ENCODE measurements around the gene IL21.
"Not testable (repeated sequence)": the region's sequence is repeated elsewhere in the genome, so short reads cannot be mapped to it uniquely, and the experiment has no call there.

The IL21 gene

DNA sequence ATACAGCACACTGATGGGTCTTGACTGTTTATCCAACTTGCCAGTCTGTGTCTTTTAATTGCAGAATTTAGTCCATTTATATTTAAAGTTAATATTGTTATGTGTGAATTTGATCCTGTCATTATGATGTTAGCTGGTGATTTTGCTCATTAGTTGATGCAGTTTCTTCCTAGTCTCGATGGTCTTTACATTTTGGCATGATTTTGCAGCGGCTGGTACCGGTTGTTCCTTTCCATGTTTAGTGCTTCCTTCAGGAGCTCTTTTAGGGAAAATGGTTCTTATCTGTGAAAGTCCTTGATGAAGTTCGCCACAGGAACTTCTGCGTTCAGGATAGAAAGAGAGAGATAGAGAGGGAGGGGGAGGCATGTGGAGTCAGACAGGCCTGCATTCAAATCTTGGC, 35.7 kb upstream of the IL21 start:
- WGBS, 2 donors (ENCODE audit: extremely low coverage in 2 of 2, insufficient read length in 2 of 2, insufficient replicate concordance in 1 of 2): no CpG with 5 or more reads among the region's 5 CpGs
- H3K9me3 ChIP-seq (replicated peaks in 1 of 2; ENCODE audit: control insufficient read depth in 2 of 2, insufficient read depth in 1 of 2, low read depth in 1 of 2, low read length in 2 of 2); H2AFZ ChIP-seq (ENCODE audit: low read length); H2BK5ac ChIP-seq (ENCODE audit: low read length); H3K27ac ChIP-seq (replicated peaks; ENCODE audit: low read length); H2BK120ac ChIP-seq (ENCODE audit: low read depth, low read length); H3K4me3 ChIP-seq (ENCODE audit: low read length in 2 of 2); H3K14ac ChIP-seq (ENCODE audit: low read length); H3K4me2 ChIP-seq (ENCODE audit: insufficient read depth, low read length, poor library complexity, severe bottlenecking); H2AK5ac ChIP-seq (ENCODE audit: low read depth, low read length); H2BK12ac ChIP-seq (ENCODE audit: low read length); H3K79me1 ChIP-seq (ENCODE audit: low read depth, low read length); H3K27me3 ChIP-seq (ENCODE audit: control insufficient read depth in 3 of 3, insufficient read depth in 3 of 3, low read depth in 1 of 3, low read length in 3 of 3); H3K36me3 ChIP-seq (replicated peaks in 1 of 2; ENCODE audit: control insufficient read depth in 2 of 2, insufficient read depth in 2 of 2, low read length in 2 of 2); H4K91ac ChIP-seq (ENCODE audit: low read depth, low read length, poor library complexity); H3K23ac ChIP-seq (ENCODE audit: low read depth, low read length, poor library complexity); H2BK15ac ChIP-seq (ENCODE audit: low read length); H3K4me1 ChIP-seq (ENCODE audit: control insufficient read depth in 2 of 2, insufficient read depth in 1 of 2, low read depth in 1 of 2, low read length in 2 of 2); DNase-seq (ENCODE audit: low spot score); H3K18ac ChIP-seq (ENCODE audit: low read length); H3K9ac ChIP-seq (ENCODE audit: low read depth, low read length, poor library complexity); H3K4ac ChIP-seq (ENCODE audit: low read length); H4K8ac ChIP-seq (ENCODE audit: low read depth, low read length): not testable (repeated sequence)

DNA sequence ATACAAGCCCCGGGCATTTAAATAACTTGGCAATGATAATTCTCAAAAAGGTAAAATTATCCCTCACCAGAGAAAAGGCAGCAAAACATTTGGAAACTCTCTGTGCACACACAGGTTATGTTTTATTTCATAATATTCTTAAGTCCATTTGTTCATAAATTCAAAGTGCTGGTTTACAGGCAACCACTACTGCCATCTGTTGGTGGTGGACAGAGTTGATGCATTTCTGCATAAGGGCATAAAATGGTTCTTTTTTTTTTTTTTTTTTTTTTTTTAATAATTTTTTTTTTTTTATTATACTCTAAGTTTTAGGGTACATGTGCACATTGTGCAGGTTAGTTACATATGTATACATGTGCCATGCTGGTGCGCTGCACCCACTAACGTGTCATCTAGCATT, 31.5 kb upstream of the IL21 start:
- WGBS, 2 donors (ENCODE audit: extremely low coverage in 2 of 2, insufficient read length in 2 of 2, insufficient replicate concordance in 1 of 2): no CpG with 5 or more reads among the region's 3 CpGs
- Histone ChIP-seq H2AFZ (ENCODE audit: low read length) (no peak overlapping the region), H2BK15ac (ENCODE audit: low read length) (no peak overlapping the region), H3K9ac (ENCODE audit: low read depth, low read length, poor library complexity) (no peak overlapping the region), H3K36me3 (replicated peaks in 1 of 2; ENCODE audit: control insufficient read depth in 2 of 2, insufficient read depth in 2 of 2, low read length in 2 of 2) (no peaks in the 10 kb centered on the region), H3K4me2 (ENCODE audit: insufficient read depth, low read length, poor library complexity, severe bottlenecking) (no peak overlapping the region), H2BK120ac (ENCODE audit: low read depth, low read length) (no peak overlapping the region), H2BK5ac (ENCODE audit: low read length) (no peak overlapping the region), H3K79me1 (ENCODE audit: low read depth, low read length) (no peaks in the 10 kb centered on the region), H4K91ac (ENCODE audit: low read depth, low read length, poor library complexity) (no peak overlapping the region), H3K27ac (replicated peaks; ENCODE audit: low read length) (no peak overlapping the region), H3K4me3 (ENCODE audit: low read length in 2 of 2) (no peak overlapping the region), H3K14ac (ENCODE audit: low read length) (no peak overlapping the region), H2BK12ac (ENCODE audit: low read length) (no peak overlapping the region), H3K18ac (ENCODE audit: low read length) (no peak overlapping the region), H3K27me3 (ENCODE audit: control insufficient read depth in 3 of 3, insufficient read depth in 3 of 3, low read depth in 1 of 3, low read length in 3 of 3) (no peaks in the 10 kb centered on the region), H4K8ac (ENCODE audit: low read depth, low read length) (no peak overlapping the region), H3K4ac (ENCODE audit: low read length) (no peak overlapping the region), H3K4me1 (ENCODE audit: control insufficient read depth in 2 of 2, insufficient read depth in 1 of 2, low read depth in 1 of 2, low read length in 2 of 2) (no peaks in the 10 kb centered on the region), H2AK5ac (ENCODE audit: low read depth, low read length) (no peak overlapping the region), H3K23ac (ENCODE audit: low read depth, low read length, poor library complexity) (no peak overlapping the region), H3K9me3 (replicated peaks in 1 of 2; ENCODE audit: control insufficient read depth in 2 of 2, insufficient read depth in 1 of 2, low read depth in 1 of 2, low read length in 2 of 2) (no peaks in the 10 kb centered on the region)
- no peak for DNase-seq (ENCODE audit: low spot score)

DNA sequence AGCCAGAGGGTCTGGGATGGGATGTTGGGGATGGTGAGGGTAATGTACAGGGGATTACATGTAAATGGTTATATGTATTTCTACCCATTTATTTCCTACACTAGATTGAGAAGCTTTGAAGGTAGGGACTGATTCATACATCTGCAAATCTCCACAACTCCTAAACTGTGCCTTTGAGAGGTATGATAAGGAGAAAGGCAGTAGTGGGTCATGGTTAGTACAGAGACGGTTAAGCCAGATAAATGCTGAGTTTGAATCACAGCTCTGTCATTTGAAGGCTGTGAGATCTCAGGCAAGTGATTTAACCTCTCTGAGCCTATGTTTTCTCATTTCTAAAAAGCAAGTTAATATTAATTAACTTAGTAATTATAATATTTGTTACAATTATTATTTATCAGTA, 29.3 kb upstream of the IL21 start:
- Histone ChIP-seq H2BK120ac (ENCODE audit: low read depth, low read length) (no peak overlapping the region), H3K27ac (replicated peaks; ENCODE audit: low read length) (no peak overlapping the region), H3K14ac (ENCODE audit: low read length) (no peak overlapping the region), H3K4me1 (ENCODE audit: control insufficient read depth in 2 of 2, insufficient read depth in 1 of 2, low read depth in 1 of 2, low read length in 2 of 2) (no peaks in the 10 kb centered on the region), H3K4ac (ENCODE audit: low read length) (no peak overlapping the region), H3K18ac (ENCODE audit: low read length) (no peak overlapping the region), H2AFZ (ENCODE audit: low read length) (no peak overlapping the region), H2BK5ac (ENCODE audit: low read length) (no peak overlapping the region), H4K91ac (ENCODE audit: low read depth, low read length, poor library complexity) (no peak overlapping the region), H3K79me1 (ENCODE audit: low read depth, low read length) (no peaks in the 10 kb centered on the region), H3K9me3 (replicated peaks in 1 of 2; ENCODE audit: control insufficient read depth in 2 of 2, insufficient read depth in 1 of 2, low read depth in 1 of 2, low read length in 2 of 2) (no peaks in the 10 kb centered on the region), H3K23ac (ENCODE audit: low read depth, low read length, poor library complexity) (no peak overlapping the region), H3K36me3 (replicated peaks in 1 of 2; ENCODE audit: control insufficient read depth in 2 of 2, insufficient read depth in 2 of 2, low read length in 2 of 2) (no peaks in the 10 kb centered on the region), H2BK12ac (ENCODE audit: low read length) (no peak overlapping the region), H2AK5ac (ENCODE audit: low read depth, low read length) (no peak overlapping the region), H3K4me3 (ENCODE audit: low read length in 2 of 2) (no peak overlapping the region), H2BK15ac (ENCODE audit: low read length) (no peak overlapping the region), H3K4me2 (ENCODE audit: insufficient read depth, low read length, poor library complexity, severe bottlenecking) (no peak overlapping the region), H3K9ac (ENCODE audit: low read depth, low read length, poor library complexity) (no peak overlapping the region), H4K8ac (ENCODE audit: low read depth, low read length) (no peak overlapping the region), H3K27me3 (ENCODE audit: control insufficient read depth in 3 of 3, insufficient read depth in 3 of 3, low read depth in 1 of 3, low read length in 3 of 3) (no peaks in the 10 kb centered on the region)
- no peak for DNase-seq (ENCODE audit: low spot score)
- no CpG with 5 or more reads among the region's 1 CpG for WGBS, 2 donors (ENCODE audit: extremely low coverage in 2 of 2, insufficient read length in 2 of 2, insufficient replicate concordance in 1 of 2)

DNA sequence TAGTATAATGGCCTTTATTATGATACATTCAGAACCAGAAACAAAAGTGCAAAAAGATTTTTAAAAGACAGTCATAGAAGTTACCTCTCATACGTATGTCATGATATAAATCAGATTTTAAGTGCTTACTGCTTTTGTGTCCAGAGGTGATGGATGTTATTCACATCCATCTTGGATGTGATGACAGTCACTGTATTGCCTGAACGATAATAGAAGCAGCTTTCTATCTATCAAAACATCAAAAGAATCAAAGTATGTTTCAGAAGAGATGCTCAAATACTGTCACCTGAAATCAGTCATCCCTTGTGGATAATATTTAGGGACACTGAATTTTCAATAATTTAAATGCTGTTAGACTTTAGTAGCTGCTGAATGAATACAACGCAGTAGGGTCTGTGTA, 26.8 kb upstream of the IL21 start:
- Histone ChIP-seq H3K4me3 (ENCODE audit: low read length in 2 of 2) (no peak overlapping the region), H3K23ac (ENCODE audit: low read depth, low read length, poor library complexity) (no peak overlapping the region), H2AFZ (ENCODE audit: low read length) (no peak overlapping the region), H3K27ac (replicated peaks; ENCODE audit: low read length) (no peak overlapping the region), H4K8ac (ENCODE audit: low read depth, low read length) (no peak overlapping the region), H2BK12ac (ENCODE audit: low read length) (no peak overlapping the region), H3K9ac (ENCODE audit: low read depth, low read length, poor library complexity) (no peak overlapping the region), H4K91ac (ENCODE audit: low read depth, low read length, poor library complexity) (no peak overlapping the region), H3K4me2 (ENCODE audit: insufficient read depth, low read length, poor library complexity, severe bottlenecking) (no peak overlapping the region), H3K4me1 (ENCODE audit: control insufficient read depth in 2 of 2, insufficient read depth in 1 of 2, low read depth in 1 of 2, low read length in 2 of 2) (no peaks in the 10 kb centered on the region), H3K36me3 (replicated peaks in 1 of 2; ENCODE audit: control insufficient read depth in 2 of 2, insufficient read depth in 2 of 2, low read length in 2 of 2) (no peaks in the 10 kb centered on the region), H2BK120ac (ENCODE audit: low read depth, low read length) (no peak overlapping the region), H2BK15ac (ENCODE audit: low read length) (no peak overlapping the region), H3K14ac (ENCODE audit: low read length) (no peak overlapping the region), H2AK5ac (ENCODE audit: low read depth, low read length) (no peak overlapping the region), H3K27me3 (ENCODE audit: control insufficient read depth in 3 of 3, insufficient read depth in 3 of 3, low read depth in 1 of 3, low read length in 3 of 3) (peaks cover 0 to 3% (median 0%) of the 10 kb centered on the region in 3 experiments), H3K79me1 (ENCODE audit: low read depth, low read length) (no peaks in the 10 kb centered on the region), H3K4ac (ENCODE audit: low read length) (no peak overlapping the region), H3K18ac (ENCODE audit: low read length) (no peak overlapping the region), H3K9me3 (replicated peaks in 1 of 2; ENCODE audit: control insufficient read depth in 2 of 2, insufficient read depth in 1 of 2, low read depth in 1 of 2, low read length in 2 of 2) (no peaks in the 10 kb centered on the region), H2BK5ac (ENCODE audit: low read length) (no peak overlapping the region)
- no CpG with 5 or more reads among the region's 3 CpGs for WGBS, 2 donors (ENCODE audit: extremely low coverage in 2 of 2, insufficient read length in 2 of 2, insufficient replicate concordance in 1 of 2)
- DNase-seq (ENCODE audit: low spot score): no peak
